Keratinocyte (primary cell): ENCODE data around the gene UBE2D2.

Experiments
- EZH2 ChIP-seq: IDR thresholded peaks from one replicate; pipeline ENCODE4 v1.6.1; 2012; ENCODE audit warnings: inconsistent platforms, mild to moderate bottlenecking, low read length, moderate library complexity
- TF ChIP-seq, protein P1 (sequence below), 3 experiments: IDR thresholded peaks in 1 of 3; conservative IDR thresholded peaks in 1 of 3; optimal IDR thresholded peaks in 1 of 3; 2 replicates in 2 of 3; 3 replicates in 1 of 3; pipeline versions ENCODE3 to v1.5.1; 2011; ENCODE audit warnings: low read length in 3 of 3, mild to moderate bottlenecking in 3 of 3, moderate library complexity in 2 of 3, control low read depth in 1 of 3, inconsistent platforms in 1 of 3; ENCODE audit not compliant: insufficient read depth in 2 of 3; ENCODE audit errors: extremely low read depth in 1 of 3

- TF ChIP-seq, protein P1, sequence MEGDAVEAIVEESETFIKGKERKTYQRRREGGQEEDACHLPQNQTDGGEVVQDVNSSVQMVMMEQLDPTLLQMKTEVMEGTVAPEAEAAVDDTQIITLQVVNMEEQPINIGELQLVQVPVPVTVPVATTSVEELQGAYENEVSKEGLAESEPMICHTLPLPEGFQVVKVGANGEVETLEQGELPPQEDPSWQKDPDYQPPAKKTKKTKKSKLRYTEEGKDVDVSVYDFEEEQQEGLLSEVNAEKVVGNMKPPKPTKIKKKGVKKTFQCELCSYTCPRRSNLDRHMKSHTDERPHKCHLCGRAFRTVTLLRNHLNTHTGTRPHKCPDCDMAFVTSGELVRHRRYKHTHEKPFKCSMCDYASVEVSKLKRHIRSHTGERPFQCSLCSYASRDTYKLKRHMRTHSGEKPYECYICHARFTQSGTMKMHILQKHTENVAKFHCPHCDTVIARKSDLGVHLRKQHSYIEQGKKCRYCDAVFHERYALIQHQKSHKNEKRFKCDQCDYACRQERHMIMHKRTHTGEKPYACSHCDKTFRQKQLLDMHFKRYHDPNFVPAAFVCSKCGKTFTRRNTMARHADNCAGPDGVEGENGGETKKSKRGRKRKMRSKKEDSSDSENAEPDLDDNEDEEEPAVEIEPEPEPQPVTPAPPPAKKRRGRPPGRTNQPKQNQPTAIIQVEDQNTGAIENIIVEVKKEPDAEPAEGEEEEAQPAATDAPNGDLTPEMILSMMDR (optimal IDR thresholded peaks at IDR 0.05 in 1 of 3, IDR thresholded peaks at IDR 0.05 in 1 of 3, conservative IDR thresholded peaks at IDR 0.05 in 1 of 3; ENCODE audit: extremely low read depth in 1 of 3, insufficient read depth in 2 of 3, low read length in 3 of 3): no peak
- TF ChIP-seq EZH2: no peak
Measured at GRCh38 chr5:139577689-139578290, 16.7 kb downstream of the UBE2D2 start.
